Right lobe of liver (tissue), 6 donors: Measurements from ENCODE around the gene NDUFS7. TPM values are rescaled to one million over a fixed set of nuclear protein-coding genes. Genes with fewer than 3 reads are reported as not detected.
A peak's percentile ranks its signal among the peaks of the same experiment; 100 is the strongest.

Experiments used
- ATAC-seq, 4 donors: fragments of 200-7000 bp; cut with Tn5 transposase; one replicate each; pipeline ENCODE4 v1.9.1; 2020; ENCODE audit warnings: mild to moderate bottlenecking in 4 of 4, moderate library complexity in 4 of 4
- DNase-seq, 3 donors: peaks; one replicate each; pipeline ENCODE4 v3.0.0-alpha.2; 2020
- H3K27ac ChIP-seq, 3 donors: fragments of 200-600 bp; one replicate each; pipeline ENCODE4 v1.8.0; 2022
- H3K27me3 ChIP-seq, 2 donors: fragments of 200-600 bp; one replicate each; pipeline ENCODE4 v1.8.0; 2022
- H3K36me3 ChIP-seq, 4 donors: fragments of 200-600 bp; sonication (generic) in 1 of 4; one replicate each; pipeline versions ENCODE4 v1.5.1 to v1.8.0; 2017 to 2022; ENCODE audit warnings: control low read depth in 1 of 4
- H3K4me1 ChIP-seq, 4 donors: fragments of 200-600 bp; sonication (generic) in 1 of 4; one replicate each; pipeline versions ENCODE4 v1.5.1 to v1.8.0; 2017 to 2022; ENCODE audit warnings: control low read depth in 1 of 4
- H3K4me3 ChIP-seq, 3 donors: fragments of 200-600 bp; one replicate each; pipeline ENCODE4 v1.8.0; 2022
- H3K9me3 ChIP-seq, 4 donors: fragments of 200-600 bp; sonication (generic) in 1 of 4; one replicate each; pipeline versions ENCODE4 v1.5.1 to v1.8.0; 2017 to 2022; ENCODE audit warnings: control low read depth in 1 of 4
- POLR2A ChIP-seq: fragments of 450-650 bp; IDR thresholded peaks from one replicate; pipeline ENCODE4 v1.6.1; 2017; ENCODE audit warnings: antibody characterized with exemption, mild to moderate bottlenecking
- WGBS: methylation state at CpG from one replicate; pipeline ENCODE4 v1.1.6; 2018; ENCODE audit warnings: low coverage, low lambda C conversion rate; ENCODE audit not compliant: insufficient coverage; ENCODE audit errors: missing lambda C conversion rate; 5-methylcytosine and 5-hydroxymethylcytosine counted together
- intact Hi-C, 2 donors: fragments of 100-400 bp; cut with DNase I; formaldehyde crosslinking; loops; one replicate each; pipeline versions ENCODE4 v1.11.2 to v1.14.1; 2022
- long read RNA-seq: library from polyadenylated mRNA; unstranded; transcript quantifications from one replicate; pipeline ENCODE4 v2.0.0, GENCODE V29; 2019
- total RNA-seq, 6 experiments: library from RNA; depleted of rRNA in 2 of 6; stranded (reverse); fragments of >200 nt in 2 of 6; fragmentation: NEBNext Ultra II Directional in 3 of 6; extraction: Animal tissue kit (Norgen Biotek cat#: 25700) in 3 of 6; gene quantifications; one replicate each; pipeline versions ENCODE4 v1.1.0 to v1.2.4, GENCODE V29; 2016 to 2023
- TF ChIP-seq, protein P1 (sequence below), 4 donors: fragments of 200-600 bp in 3 of 4; fragments of 450-650 bp in 1 of 4; IDR thresholded peaks; one replicate each; pipeline versions ENCODE4 v1.5.1 to v1.8.0; 2016 to 2022; ENCODE audit warnings: antibody characterized with exemption in 4 of 4, mild to moderate bottlenecking in 2 of 4
- donor health status: DM: no; HTN: yes; CAD: no.
- donor health status: DM: no; HTN: no; CAD: no.
- donor health status: DM: no; HTN: no; CAD: no.
- donor health status: DM: no; HTN: yes; CAD: no.
- donor health status: DM: no; HTN: yes; CAD: no.

Gene NDUFS7
- 100 to 1,000 TPM in 2 of 6 experiments, 10 to 100 TPM in 4; 70.1 to 210 (median 85.0) TPM for total RNA-seq
- long read RNA-seq, transcript NDUFS7-201 (8 exons, 1,039 nt) = major isoform, 61 of 71 reads
- long read RNA-seq, partial matches to known transcripts = 7 of 71 reads
- long read RNA-seq, other reads (novel, unspliced or antisense) = 2 of 71 reads

DNA sequence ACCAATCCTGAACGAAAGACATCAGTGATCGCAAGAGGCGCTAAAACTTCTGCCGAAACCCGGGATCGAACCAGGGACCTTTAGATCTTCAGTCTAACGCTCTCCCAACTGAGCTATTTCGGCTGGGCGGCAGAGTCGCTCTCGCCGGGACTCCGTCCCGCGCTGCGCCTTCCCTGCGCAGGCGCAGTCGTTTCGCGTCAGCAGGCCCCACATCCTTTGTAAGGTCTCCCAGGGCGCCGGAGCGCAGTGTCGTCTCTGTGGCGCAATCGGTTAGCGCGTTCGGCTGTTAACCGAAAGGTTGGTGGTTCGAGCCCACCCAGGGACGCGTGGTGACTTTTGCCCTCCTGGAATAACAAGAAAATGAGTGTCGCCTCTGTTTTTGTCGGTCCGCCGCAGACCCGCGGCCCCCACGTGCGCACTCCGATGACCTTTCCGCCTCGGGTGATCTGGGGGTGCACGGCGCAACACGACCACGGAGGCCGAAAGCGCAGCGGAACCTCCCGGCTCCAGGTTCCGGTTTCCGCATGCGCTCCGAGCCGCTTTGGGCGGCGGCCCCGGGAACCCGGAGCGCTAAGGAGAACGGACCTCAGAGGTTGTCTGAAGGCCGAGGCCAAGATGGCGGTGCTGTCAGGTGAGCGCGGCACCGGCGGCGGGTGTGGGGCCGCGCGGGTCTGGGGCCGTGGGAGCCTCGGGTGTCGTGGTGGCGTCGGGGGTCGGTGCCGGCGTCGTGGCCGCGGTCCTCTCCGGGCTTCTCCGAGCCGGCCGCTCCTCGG lies at the start of gene NDUFS7:
Gene NDUFS7 (plus strand): TSS at position 596 of the 773 bp plus-strand sequence. CDS start 20 bp downstream, at position 616.
- H3K27me3 ChIP-seq = no peaks in the 10 kb centered on the region
- H3K27ac ChIP-seq = peak within 1 kb of the TSS; percentile 70 to 83 (median 83)
- TF ChIP-seq POLR2A = peak; percentile 56
- TF ChIP-seq, protein P1, sequence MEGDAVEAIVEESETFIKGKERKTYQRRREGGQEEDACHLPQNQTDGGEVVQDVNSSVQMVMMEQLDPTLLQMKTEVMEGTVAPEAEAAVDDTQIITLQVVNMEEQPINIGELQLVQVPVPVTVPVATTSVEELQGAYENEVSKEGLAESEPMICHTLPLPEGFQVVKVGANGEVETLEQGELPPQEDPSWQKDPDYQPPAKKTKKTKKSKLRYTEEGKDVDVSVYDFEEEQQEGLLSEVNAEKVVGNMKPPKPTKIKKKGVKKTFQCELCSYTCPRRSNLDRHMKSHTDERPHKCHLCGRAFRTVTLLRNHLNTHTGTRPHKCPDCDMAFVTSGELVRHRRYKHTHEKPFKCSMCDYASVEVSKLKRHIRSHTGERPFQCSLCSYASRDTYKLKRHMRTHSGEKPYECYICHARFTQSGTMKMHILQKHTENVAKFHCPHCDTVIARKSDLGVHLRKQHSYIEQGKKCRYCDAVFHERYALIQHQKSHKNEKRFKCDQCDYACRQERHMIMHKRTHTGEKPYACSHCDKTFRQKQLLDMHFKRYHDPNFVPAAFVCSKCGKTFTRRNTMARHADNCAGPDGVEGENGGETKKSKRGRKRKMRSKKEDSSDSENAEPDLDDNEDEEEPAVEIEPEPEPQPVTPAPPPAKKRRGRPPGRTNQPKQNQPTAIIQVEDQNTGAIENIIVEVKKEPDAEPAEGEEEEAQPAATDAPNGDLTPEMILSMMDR (IDR thresholded peaks at IDR 0.05) = peak in 2 of 4 donors; percentile 2 to 40
- peak within 1 kb of the TSS; percentile 87 to 97 (median 88) for H3K4me3 ChIP-seq
- DNase-seq (peak; percentile 90), ATAC-seq (peak; percentile 87 to 92 (median 88))
- intact Hi-C loops = no loop called here
- WGBS = under 1% methylated on average over 31 of the region's 90 CpGs
- H3K9me3 ChIP-seq = no peaks in the 10 kb centered on the region
- H3K4me1 ChIP-seq = peaks cover 0 to 7% (median 3%) of the 10 kb centered on the region in 4 donors
- H3K36me3 ChIP-seq = no peaks in the 10 kb centered on the region

DNA sequence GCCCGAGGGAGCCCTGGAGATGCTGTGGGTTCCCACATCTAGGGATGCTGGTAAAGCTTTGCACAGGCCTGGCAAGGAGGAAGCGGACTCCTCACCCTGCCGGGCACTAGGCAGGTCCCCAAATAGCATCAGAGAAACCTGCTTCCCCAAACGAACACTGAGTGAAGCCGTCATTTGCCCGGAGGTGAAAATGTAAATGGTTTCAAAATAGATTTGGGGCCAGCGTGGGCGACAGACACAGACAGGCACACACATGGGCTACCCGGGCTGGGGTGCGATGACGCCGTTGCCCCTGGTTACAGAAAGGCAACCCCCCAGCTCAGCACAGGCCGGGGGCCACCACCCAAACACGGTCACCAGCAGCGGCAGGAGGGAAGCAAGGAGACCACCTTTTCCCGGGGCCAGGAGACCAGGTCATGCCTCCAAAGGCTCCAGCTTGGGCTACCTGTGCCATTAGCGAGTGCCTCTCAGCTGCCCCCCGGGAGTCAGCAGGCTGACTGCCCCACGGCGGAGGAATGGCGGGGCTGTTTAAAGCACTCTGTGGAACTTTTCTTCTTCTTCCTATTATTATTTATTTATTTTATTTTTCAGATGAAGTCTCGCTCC lies 47.5 kb upstream of the NDUFS7 start:
- Histone ChIP-seq H3K36me3 (no peaks in the 10 kb centered on the region), H3K27ac (no peak overlapping the region), H3K27me3 (no peaks in the 10 kb centered on the region), H3K4me1 (no peaks in the 10 kb centered on the region), H3K9me3 (no peaks in the 10 kb centered on the region), H3K4me3 (no peak overlapping the region)
- no peak for TF ChIP-seq POLR2A
- TF ChIP-seq, protein P1 (IDR thresholded peaks at IDR 0.05) = no peak
- 96% methylated on average over 4 of the region's 22 CpGs for WGBS
- DNase-seq (no peak), ATAC-seq (no peak)
- intact Hi-C loops = no loop called here

DNA sequence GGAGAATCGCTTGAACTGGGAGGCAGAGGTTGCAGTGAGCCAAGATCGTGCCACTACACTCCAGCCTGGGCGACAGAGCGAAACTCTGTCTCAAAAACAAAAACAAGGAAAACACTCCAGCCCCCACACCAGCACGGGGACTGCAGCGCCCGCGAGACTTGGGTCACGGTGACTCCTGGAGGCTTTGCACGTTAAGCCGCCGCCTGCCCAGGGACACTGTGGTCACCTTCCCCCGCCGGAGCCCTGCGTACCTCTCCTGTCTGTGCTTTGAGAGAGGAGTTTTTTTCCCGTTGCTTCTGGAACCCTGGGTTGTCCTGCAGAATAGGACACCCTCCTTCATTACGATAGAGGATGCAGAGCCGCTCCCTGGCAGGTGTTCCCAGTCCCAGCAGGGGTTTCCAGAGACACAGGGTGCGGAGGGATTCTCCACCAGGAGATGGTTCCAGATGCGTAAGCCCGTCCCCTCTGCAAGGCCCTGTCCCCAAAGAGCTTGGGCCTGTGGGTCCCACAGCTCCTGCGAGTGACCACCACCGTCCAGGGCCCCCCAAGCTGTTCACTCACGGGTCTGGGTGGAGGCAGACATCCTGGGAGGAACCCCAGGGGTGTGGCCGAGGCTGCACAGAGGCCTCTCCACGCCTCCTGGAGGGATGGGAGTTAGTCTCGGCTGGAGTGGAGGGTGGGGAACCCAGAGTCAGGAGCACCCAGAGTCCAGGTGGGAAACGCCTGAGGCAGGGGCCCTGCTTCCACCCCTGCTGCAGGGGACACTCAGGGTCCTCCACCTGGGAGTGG lies 42.8 kb upstream of the NDUFS7 start:
- Histone ChIP-seq H3K4me1 (no peaks in the 10 kb centered on the region), H3K36me3 (no peaks in the 10 kb centered on the region), H3K4me3 (no peak overlapping the region), H3K27me3 (no peaks in the 10 kb centered on the region), H3K9me3 (no peaks in the 10 kb centered on the region), H3K27ac (no peak overlapping the region)
- 82% methylated on average over 7 of the region's 28 CpGs for WGBS
- ATAC-seq (peak in 1 of 4 donors; percentile 40), DNase-seq (no peak)
- no peak for TF ChIP-seq POLR2A
- TF ChIP-seq, protein P1 (IDR thresholded peaks at IDR 0.05) = no peak
- intact Hi-C loops = no loop called here

DNA sequence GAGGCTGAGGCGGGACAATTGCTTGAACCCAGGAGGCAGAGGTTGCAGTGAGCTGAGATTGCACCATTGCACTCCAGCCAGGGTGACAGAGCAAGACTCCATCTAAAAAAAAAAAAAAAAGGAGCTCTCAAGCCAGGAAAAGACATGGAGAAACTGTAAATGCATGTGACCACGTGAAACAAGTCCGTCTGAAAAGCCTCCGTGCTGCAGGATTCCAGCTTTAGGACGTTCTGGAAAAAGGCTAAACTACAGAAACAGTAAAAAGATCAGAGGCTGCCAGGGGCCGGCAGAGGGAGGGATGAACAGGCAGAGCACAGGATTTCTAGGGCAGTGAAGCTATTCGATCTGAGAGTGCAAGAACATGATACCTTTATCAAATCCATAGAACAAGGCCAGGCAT lies 40.7 kb upstream of the NDUFS7 start:
- H3K36me3 ChIP-seq = no peaks in the 10 kb centered on the region
- ATAC-seq (no peak), DNase-seq (no peak)
- no peaks in the 10 kb centered on the region for H3K4me1 ChIP-seq
- no peak overlapping the region for H3K27ac ChIP-seq
- no peak overlapping the region for H3K4me3 ChIP-seq
- 56% methylated on average over 7 of the region's 7 CpGs for WGBS
- intact Hi-C loops = no loop called here
- TF ChIP-seq, protein P1 (IDR thresholded peaks at IDR 0.05) = no peak
- no peak for TF ChIP-seq POLR2A
- no peaks in the 10 kb centered on the region for H3K9me3 ChIP-seq
- no peaks in the 10 kb centered on the region for H3K27me3 ChIP-seq
